Ishikawa (cell line): ENCODE measurements around the gene PAXX.

Source experiments
- CEBPB ChIP-seq: IDR thresholded peaks from 2 replicates; pipeline ENCODE4 v1.6.1; 2012
- CREB1 ChIP-seq: IDR thresholded peaks from 2 replicates; pipeline ENCODE4 v1.6.1; 2012; ENCODE audit warnings: low read depth
- EGR1 ChIP-seq: IDR thresholded peaks from 2 replicates; pipeline ENCODE4 v1.6.1; 2012
- EP300 ChIP-seq: IDR thresholded peaks from 2 replicates; pipeline ENCODE4 v1.6.1; 2012; ENCODE audit warnings: borderline replicate concordance
- FOXM1 ChIP-seq: IDR thresholded peaks from 2 replicates; pipeline ENCODE4 v1.6.1; 2012; ENCODE audit warnings: low read depth, borderline replicate concordance
- NFIC ChIP-seq: IDR thresholded peaks from 2 replicates; pipeline ENCODE4 v1.6.1; 2012
- RAD21 ChIP-seq: IDR thresholded peaks from 2 replicates; pipeline ENCODE4 v1.6.1; 2012; ENCODE audit warnings: low read depth
- TAF1 ChIP-seq: IDR thresholded peaks from 2 replicates; pipeline ENCODE4 v1.6.1; 2012; ENCODE audit warnings: low read depth, mild to moderate bottlenecking
- TCF12 ChIP-seq: IDR thresholded peaks from 2 replicates; pipeline ENCODE4 v1.6.1; 2012; ENCODE audit warnings: low read depth
- TEAD4 ChIP-seq: IDR thresholded peaks from 2 replicates; pipeline ENCODE4 v1.6.1; 2012
- YY1 ChIP-seq: IDR thresholded peaks from 2 replicates; pipeline ENCODE4 v1.6.1; 2012; ENCODE audit warnings: low read depth
- ZBTB7A ChIP-seq: IDR thresholded peaks from 2 replicates; pipeline ENCODE4 v1.6.1; 2012; ENCODE audit warnings: low read depth
- TF ChIP-seq, protein P1 (sequence below): IDR thresholded peaks from 2 replicates; pipeline ENCODE4 v1.6.1; 2012
- TF ChIP-seq, protein P2 (sequence below): IDR thresholded peaks from 2 replicates; pipeline ENCODE4 v1.6.1; 2012; ENCODE audit warnings: low read depth, mild to moderate bottlenecking
- TF ChIP-seq, protein P3 (sequence below): IDR thresholded peaks from 2 replicates; pipeline ENCODE4 v1.6.1; 2012

Gene PAXX

DNA sequence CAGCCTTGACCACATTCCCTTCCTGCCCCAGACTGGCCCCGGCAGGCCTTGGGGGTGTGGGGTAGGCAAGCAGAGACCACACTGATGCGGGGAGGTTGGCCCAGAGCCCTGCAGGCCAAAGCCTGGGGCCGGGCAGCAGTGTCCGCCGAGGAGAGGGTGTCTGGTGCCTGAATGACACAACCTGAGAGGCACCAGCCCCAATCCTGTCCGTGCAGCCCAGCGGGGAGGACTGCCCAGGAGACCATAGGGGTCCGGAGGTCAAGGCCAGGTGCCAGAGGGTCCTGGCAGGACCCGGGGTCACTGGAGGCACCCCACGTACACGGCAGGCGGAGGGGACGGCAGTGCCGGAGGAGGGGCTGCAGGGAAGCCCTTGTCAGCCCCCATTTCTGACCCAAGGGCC is 20.5 kb upstream of the PAXX start:
- TF ChIP-seq, protein P1, sequence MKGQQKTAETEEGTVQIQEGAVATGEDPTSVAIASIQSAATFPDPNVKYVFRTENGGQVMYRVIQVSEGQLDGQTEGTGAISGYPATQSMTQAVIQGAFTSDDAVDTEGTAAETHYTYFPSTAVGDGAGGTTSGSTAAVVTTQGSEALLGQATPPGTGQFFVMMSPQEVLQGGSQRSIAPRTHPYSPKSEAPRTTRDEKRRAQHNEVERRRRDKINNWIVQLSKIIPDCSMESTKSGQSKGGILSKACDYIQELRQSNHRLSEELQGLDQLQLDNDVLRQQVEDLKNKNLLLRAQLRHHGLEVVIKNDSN = no peak
- TF ChIP-seq, protein P2, sequence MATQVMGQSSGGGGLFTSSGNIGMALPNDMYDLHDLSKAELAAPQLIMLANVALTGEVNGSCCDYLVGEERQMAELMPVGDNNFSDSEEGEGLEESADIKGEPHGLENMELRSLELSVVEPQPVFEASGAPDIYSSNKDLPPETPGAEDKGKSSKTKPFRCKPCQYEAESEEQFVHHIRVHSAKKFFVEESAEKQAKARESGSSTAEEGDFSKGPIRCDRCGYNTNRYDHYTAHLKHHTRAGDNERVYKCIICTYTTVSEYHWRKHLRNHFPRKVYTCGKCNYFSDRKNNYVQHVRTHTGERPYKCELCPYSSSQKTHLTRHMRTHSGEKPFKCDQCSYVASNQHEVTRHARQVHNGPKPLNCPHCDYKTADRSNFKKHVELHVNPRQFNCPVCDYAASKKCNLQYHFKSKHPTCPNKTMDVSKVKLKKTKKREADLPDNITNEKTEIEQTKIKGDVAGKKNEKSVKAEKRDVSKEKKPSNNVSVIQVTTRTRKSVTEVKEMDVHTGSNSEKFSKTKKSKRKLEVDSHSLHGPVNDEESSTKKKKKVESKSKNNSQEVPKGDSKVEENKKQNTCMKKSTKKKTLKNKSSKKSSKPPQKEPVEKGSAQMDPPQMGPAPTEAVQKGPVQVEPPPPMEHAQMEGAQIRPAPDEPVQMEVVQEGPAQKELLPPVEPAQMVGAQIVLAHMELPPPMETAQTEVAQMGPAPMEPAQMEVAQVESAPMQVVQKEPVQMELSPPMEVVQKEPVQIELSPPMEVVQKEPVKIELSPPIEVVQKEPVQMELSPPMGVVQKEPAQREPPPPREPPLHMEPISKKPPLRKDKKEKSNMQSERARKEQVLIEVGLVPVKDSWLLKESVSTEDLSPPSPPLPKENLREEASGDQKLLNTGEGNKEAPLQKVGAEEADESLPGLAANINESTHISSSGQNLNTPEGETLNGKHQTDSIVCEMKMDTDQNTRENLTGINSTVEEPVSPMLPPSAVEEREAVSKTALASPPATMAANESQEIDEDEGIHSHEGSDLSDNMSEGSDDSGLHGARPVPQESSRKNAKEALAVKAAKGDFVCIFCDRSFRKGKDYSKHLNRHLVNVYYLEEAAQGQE = no peak
- no peak for TF ChIP-seq YY1

DNA sequence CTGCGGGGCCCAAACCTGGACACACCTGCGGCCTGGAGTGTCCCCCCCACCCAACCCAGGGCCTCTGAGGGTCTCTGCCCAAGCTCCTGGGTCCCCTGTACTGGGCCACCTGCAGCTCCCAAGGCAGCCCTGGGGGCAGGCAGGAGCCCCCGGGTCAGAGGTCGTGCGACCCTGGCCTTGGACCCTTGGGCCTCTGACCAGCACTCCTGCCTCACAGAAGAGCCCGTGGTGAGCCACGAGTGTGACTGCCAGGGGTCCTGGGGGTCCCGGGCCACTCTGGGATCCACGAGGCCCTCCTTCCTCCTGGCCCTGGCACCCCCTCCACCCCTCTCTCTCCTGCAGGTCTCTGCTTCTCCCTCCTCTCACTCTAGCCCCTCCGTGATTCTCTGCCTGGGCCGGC is 19.9 kb upstream of the PAXX start:
- TF ChIP-seq TAF1 (no peak), YY1 (no peak), EGR1 (no peak)
- TF ChIP-seq, protein P3, sequence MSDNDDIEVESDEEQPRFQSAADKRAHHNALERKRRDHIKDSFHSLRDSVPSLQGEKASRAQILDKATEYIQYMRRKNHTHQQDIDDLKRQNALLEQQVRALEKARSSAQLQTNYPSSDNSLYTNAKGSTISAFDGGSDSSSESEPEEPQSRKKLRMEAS = no peak

DNA sequence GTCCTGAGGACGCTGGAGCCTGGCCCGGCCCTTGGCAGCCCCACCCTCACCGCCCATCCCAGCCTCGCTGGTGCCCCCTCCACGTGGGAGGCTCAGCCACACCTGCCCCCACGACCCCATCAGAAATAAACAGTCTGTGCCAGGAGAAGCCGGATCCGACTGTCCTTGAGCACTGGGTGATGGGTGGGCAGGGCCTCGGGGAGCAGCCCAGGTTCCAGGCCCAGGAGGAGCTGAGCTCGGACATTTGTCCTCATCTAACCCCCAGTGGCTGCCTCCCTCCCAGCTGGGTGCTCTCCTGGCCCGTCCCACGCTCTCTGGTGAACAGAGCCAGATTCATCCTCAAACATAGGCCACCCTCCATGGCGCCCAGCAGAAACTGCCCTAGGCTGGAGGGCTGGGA is 19.5 kb upstream of the PAXX start:
- TF ChIP-seq TAF1 (no peak), EGR1 (no peak), ZBTB7A (no peak), CREB1 (no peak), NFIC (no peak), YY1 (no peak), EP300 (no peak), FOXM1 (no peak), TEAD4 (no peak), TCF12 (no peak), CEBPB (no peak), RAD21 (no peak)
- TF ChIP-seq, protein P1 = no peak
- TF ChIP-seq, protein P2 = no peak
- TF ChIP-seq, protein P3 = no peak

DNA sequence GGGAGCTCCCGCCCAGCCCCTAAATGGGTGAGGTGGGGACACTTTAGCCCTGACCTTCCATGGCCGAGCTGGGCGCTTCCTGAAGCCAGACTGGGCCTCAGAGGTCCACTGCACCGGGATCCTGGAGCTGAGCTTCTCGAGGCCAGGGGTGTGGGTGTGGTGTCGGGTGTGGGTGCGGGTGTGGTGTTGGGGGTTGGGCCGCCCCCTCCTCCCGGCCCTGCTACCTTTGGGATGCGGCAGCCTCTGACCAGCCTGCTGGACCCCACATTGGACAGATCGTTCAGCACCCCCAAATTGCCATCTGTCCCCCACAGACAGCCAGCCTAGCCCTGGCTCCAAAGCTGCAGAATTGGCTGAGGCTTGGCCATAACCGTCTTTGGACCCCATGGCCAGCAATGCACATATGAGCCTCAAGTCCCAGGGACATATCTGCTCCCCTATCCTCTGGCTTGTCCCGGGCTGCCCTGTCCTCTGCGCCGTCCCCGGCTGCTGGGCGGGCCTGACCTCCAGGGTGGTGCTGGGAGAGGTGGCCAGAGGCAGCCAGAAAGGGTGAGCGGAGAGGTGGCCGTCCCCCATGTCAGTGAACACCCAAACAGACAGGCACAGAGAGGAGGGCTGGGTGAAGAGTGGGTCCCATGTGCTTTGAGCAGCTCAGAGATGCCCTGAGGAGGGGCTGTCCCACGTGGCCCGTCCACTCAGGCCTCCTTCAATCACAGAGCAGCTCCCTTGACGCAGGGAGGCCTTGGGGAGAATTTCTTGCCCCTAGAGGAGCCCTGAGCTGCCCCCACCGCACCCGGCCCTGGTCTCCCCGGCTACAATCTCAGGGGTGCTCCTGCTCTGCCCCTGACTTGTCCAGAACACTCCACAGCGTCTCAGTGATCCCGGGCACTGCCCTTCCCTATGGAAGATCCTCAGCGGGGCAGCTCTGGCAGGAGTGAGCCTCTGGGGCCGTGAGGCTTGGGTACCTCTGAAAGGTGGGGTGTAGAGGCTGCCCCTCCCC is 18.3 kb upstream of the PAXX start:
- TF ChIP-seq CEBPB = no peak
- TF ChIP-seq, protein P1 = no peak
- TF ChIP-seq, protein P3 = no peak
- no peak for TF ChIP-seq EGR1
- no peak for TF ChIP-seq YY1
- no peak for TF ChIP-seq EP300
- TF ChIP-seq RAD21 = no peak
- no peak for TF ChIP-seq FOXM1
- TF ChIP-seq CREB1 = no peak

DNA sequence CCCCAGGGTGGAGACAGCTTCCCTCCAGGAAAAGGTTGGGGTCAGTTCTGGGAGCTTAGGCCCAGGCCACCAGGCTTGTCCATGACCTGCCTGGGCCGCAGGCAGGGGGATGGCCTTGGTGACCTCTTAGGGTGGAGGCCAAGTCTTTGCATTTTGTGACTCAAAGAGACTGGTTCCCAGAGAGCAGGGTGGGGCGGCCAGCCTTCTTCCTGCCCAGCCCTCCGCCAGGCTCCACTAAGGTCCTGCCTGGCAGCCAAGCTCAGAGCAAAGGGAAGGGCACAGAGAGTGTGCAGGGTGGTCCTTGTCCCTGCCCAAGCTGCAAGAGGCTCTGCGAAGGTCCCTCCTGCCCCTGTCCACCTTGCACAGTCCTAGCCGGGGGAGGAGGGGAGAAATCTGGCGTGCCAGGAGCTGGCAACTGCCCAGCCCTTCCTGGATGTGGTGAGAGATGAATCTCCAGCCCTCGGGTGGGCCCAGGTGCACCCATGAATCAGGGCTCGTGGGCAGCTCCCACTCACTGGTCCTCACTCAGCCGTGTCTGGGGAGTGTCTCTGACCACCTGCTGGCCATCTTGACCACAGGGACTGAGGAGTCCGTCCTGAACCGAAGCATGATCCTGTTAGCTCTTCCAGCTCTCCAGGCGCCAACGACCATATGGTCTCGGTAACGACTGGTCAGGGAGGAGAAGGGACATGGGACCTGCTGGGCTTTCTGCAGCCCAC is 17.2 kb upstream of the PAXX start:
- TF ChIP-seq TAF1 = no peak
- TF ChIP-seq NFIC = no peak
- TF ChIP-seq, protein P2 = no peak
- TF ChIP-seq CEBPB = no peak
- TF ChIP-seq EGR1 = no peak
- TF ChIP-seq, protein P3 = no peak
- no peak for TF ChIP-seq FOXM1
- TF ChIP-seq CREB1 = no peak
- TF ChIP-seq RAD21 = no peak
- no peak for TF ChIP-seq ZBTB7A
- TF ChIP-seq TCF12 = no peak
- TF ChIP-seq EP300 = no peak
- TF ChIP-seq YY1 = no peak
- TF ChIP-seq, protein P1 = no peak
- TF ChIP-seq TEAD4 = no peak
